Glutamatergic neuron (in vitro differentiated cells): ENCODE measurements around the gene PLA2G2E. TPM values are rescaled to one million over a fixed set of nuclear protein-coding genes. Genes with fewer than 3 reads are reported as not detected.
"Not testable (repeated sequence)": the region's sequence is repeated elsewhere in the genome, so short reads cannot be mapped to it uniquely, and the experiment has no call there.

Experiments
- DNase-seq: peaks from one replicate; pipeline ENCODE4 v3.0.0; 2022
- H3K27ac Mint-ChIP-seq: one replicate; pipeline ENCODE4 v1.8.0; 2020; ENCODE audit warnings: mild to moderate bottlenecking, mixed read lengths, inconsistent platforms; ENCODE audit not compliant: unreplicated experiment
- H3K27me3 Mint-ChIP-seq: one replicate; pipeline ENCODE4 v1.8.0; 2020; ENCODE audit warnings: mild to moderate bottlenecking, moderate library complexity, mixed read lengths, inconsistent platforms; ENCODE audit not compliant: unreplicated experiment
- H3K36me3 Mint-ChIP-seq: one replicate; pipeline ENCODE4 v1.8.0; 2020; ENCODE audit warnings: mild to moderate bottlenecking, mixed read lengths, inconsistent platforms; ENCODE audit not compliant: unreplicated experiment
- H3K4me1 Mint-ChIP-seq: one replicate; pipeline ENCODE4 v1.8.0; 2020; ENCODE audit warnings: mild to moderate bottlenecking, low read depth, mixed read lengths, inconsistent platforms; ENCODE audit not compliant: unreplicated experiment
- H3K4me3 Mint-ChIP-seq: one replicate; pipeline ENCODE4 v1.8.0; 2020; ENCODE audit warnings: mild to moderate bottlenecking, mixed read lengths, inconsistent platforms; ENCODE audit not compliant: unreplicated experiment
- H3K9me3 Mint-ChIP-seq: one replicate; pipeline ENCODE4 v1.8.0; 2020; ENCODE audit warnings: mild to moderate bottlenecking, moderate library complexity, mixed read lengths, inconsistent platforms; ENCODE audit not compliant: unreplicated experiment
- total RNA-seq: library from RNA; stranded (reverse); fragmentation: NEBNext Ultra II Directional; extraction: Animal tissue kit (Norgen Biotek cat#: 25700); gene quantifications from one replicate; pipeline ENCODE4 v1.2.1, GENCODE V29; 2021; ENCODE audit not compliant: unreplicated experiment
- TF ChIP-seq, protein P1 (sequence below): fragments of 200-600 bp; sonication (generic); IDR thresholded peaks from one replicate; pipeline ENCODE4 v1.5.0; 2021; ENCODE audit not compliant: partially characterized antibody, unreplicated experiment

PLA2G2E gene
- total RNA-seq, 1 donor from 2014 or later = not detected

DNA sequence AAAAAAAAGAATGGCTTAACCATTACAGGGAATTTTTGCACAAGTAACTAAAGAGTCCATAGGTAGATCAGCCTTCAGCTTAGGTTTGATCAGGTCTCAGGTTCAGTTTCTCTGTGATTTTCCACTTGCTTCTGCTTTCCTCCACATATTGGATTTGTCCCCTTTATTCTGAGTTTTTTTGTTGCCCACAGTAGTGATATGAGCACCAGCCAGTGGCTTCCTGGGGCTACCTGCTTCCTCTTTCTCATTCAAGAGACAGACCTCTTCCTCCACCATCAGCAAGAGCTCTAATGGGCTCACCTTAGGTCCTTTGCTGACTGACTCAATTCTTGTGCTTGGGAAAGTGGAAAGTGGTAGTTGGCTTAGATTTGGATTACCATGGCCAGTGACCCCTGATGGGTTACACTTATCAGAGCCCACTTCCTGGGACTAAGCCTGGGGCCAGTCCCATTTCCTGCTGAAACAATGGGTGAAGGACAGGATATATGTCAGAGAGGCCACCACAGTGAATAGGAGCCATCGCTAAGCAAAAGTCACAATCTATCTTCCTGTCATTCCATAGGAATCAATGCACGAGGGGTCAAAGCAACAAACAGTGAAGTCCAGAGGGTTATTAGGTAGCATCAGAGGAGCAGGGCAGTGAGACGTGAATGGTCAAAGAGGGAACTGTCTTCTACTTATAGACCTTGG lies 12.8 kb upstream of the PLA2G2E start:
- Mint-ChIP-seq H3K36me3 (peaks cover 18% of the 10 kb centered on the region), H3K27me3 (peaks cover 2% of the 10 kb centered on the region), H3K9me3 (peaks cover 10% of the 10 kb centered on the region), H3K4me3 (no peak overlapping the region), H3K4me1 (no peaks in the 10 kb centered on the region), H3K27ac (no peak overlapping the region)
- DNase-seq = no peak
- TF ChIP-seq, protein P1, sequence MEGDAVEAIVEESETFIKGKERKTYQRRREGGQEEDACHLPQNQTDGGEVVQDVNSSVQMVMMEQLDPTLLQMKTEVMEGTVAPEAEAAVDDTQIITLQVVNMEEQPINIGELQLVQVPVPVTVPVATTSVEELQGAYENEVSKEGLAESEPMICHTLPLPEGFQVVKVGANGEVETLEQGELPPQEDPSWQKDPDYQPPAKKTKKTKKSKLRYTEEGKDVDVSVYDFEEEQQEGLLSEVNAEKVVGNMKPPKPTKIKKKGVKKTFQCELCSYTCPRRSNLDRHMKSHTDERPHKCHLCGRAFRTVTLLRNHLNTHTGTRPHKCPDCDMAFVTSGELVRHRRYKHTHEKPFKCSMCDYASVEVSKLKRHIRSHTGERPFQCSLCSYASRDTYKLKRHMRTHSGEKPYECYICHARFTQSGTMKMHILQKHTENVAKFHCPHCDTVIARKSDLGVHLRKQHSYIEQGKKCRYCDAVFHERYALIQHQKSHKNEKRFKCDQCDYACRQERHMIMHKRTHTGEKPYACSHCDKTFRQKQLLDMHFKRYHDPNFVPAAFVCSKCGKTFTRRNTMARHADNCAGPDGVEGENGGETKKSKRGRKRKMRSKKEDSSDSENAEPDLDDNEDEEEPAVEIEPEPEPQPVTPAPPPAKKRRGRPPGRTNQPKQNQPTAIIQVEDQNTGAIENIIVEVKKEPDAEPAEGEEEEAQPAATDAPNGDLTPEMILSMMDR = no peak

DNA sequence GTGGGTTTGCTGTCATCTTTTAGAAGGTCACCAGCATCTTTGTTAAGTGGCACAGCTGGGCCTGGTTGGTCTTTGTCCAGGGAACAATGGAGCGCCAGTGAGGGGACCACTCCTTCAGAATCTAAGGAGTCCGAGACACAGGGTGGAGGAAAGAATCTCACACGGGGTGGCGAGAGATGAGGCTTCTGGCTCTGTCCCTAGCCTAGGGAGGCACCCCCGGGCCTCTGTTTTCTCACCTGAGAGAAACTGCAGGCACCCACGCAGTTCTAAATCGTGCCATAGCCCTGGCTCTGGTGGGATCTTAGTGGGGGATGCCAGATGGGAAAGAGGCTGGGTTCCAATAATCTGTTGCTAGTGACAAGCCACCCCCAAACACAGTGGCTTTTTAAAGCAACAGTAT lies 10.9 kb upstream of the PLA2G2E start:
- no peak overlapping the region for H3K27ac Mint-ChIP-seq
- no peaks in the 10 kb centered on the region for H3K4me1 Mint-ChIP-seq
- H3K4me3 Mint-ChIP-seq = no peak overlapping the region
- H3K27me3 Mint-ChIP-seq = peaks cover 2% of the 10 kb centered on the region
- H3K36me3 Mint-ChIP-seq = peaks cover 22% of the 10 kb centered on the region
- TF ChIP-seq, protein P1 = no peak
- H3K9me3 Mint-ChIP-seq = peaks cover 10% of the 10 kb centered on the region
- DNase-seq = no peak

DNA sequence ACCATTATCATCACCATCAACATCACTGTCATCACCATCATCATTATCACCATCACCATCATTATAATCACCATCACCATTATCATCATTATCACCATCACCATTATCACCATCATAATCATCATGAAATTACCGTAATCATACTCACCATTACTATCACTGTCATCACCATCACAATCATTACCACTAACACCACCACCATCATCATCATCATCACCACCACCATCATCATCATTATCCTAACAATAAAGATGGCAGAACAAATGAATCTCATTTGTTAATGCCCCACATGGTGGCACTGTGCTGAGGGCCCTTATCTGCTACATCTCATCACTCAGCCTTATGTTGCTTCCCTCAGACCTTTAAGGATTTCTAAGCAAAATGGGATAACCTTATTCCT lies 9.4 kb upstream of the PLA2G2E start:
- DNase-seq = no peak
- TF ChIP-seq, protein P1 = no peak
- peaks cover 5% of the 10 kb centered on the region for H3K27me3 Mint-ChIP-seq
- no peak overlapping the region for H3K27ac Mint-ChIP-seq
- H3K4me1 Mint-ChIP-seq = no peaks in the 10 kb centered on the region
- H3K4me3 Mint-ChIP-seq = no peak overlapping the region
- H3K36me3 Mint-ChIP-seq = peaks cover 22% of the 10 kb centered on the region
- peaks cover 10% of the 10 kb centered on the region for H3K9me3 Mint-ChIP-seq

DNA sequence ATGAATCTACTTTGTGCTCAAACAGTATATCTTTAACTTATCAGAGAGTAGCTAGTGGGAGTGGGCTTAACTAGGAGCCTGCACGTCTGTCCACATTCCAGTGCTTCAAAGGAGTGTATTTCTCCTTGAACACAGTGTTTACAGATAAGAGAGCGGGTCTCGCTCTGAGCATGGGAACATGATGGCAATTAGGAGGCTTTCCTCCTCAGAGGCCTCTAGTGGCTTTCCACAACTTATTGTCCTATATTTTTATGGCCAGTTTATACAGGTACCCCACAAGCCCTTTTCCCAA lies 3.7 kb upstream of the PLA2G2E start:
- peaks cover 12% of the 10 kb centered on the region for H3K36me3 Mint-ChIP-seq
- H3K4me3 Mint-ChIP-seq, DNase-seq, H3K27ac Mint-ChIP-seq, H3K4me1 Mint-ChIP-seq, H3K9me3 Mint-ChIP-seq, H3K27me3 Mint-ChIP-seq: not testable (repeated sequence)

DNA sequence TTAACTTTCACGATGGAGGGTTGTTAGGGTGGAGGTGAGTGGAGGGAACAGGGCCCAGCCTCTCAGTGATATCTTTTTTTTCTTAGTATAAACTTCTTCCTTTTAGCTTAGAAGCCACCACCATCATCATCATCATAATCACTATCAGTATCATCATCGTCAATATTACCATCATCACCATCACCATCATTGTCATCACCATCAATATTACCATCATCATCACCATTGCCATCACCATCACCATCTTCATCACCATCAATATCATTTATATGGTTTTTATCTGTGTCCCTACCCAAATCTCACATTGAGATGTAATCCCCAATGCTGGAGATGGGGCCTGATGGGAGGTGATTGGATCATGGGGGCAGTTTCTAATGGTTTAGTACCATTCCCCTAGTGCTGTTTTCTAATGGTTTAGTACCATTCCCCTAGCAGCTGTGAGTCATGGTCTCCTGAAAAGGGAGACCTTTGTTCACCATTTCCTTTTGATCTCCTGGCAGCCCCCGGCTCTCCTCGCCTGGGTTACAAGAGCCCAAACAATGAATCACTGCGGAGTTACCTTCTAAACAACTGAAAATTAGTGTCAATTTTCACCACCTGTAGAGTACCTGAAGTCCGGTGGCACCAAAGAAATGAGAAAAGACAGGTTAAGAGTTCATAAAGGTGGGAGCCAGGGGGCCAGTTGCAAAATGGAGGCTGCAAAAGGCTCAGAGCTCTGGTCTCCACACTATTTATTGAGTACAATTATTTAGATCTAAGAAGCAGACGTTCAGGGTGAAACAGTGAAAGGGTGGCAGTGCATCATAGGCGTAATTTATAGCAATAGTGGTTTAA lies 3.1 kb upstream of the PLA2G2E start:
- Mint-ChIP-seq H3K27me3 (peaks cover 2% of the 10 kb centered on the region), H3K36me3 (peaks cover 7% of the 10 kb centered on the region), H3K4me1 (no peaks in the 10 kb centered on the region), H3K9me3 (no peaks in the 10 kb centered on the region), H3K27ac (no peak overlapping the region), H3K4me3 (no peak overlapping the region)
- no peak for DNase-seq
- TF ChIP-seq, protein P1 = no peak
